Measurements from ENCODE around the gene NME5. TPM values are rescaled to one million over a fixed set of nuclear protein-coding genes. Genes with fewer than 3 reads are reported as not detected.

The NME5 gene
- total and polyA plus RNA-seq, 2 of the 4 experiments (the other 2 are of a cell fraction), result 0.17 to 0.18 TPM

DNA sequence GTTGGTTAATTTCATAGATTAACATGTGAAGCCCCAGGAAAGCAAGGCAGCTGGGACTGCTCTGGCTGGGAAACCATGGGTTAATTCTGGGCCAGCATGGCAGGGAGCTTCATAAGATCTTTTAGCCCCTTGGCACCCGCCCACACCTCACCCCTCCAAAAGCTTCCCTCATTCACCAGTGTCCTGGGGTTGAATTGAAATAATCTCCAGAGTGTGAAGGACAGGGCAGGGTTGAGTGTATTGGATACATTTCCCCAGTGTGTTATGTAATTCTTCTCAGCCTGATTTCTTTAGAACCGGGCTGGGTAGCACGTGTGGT lies 36.0 kb downstream of the NME5 start:
- Histone ChIP-seq H3K79me1 (ENCODE audit: low read depth in 1 of 2, low read length in 2 of 2) (no peaks in the 10 kb centered on the region), H3K4me1 (ENCODE audit: control insufficient read depth, insufficient read depth, low read length) (no peaks in the 10 kb centered on the region), H2BK5ac (ENCODE audit: low read depth, low read length, poor library complexity, severe bottlenecking) (no peak overlapping the region), H3K4ac (ENCODE audit: low read depth, low read length) (no peak overlapping the region), H3K27ac (ENCODE audit: insufficient read depth, low read length) (no peak overlapping the region), H2AK5ac (ENCODE audit: low read depth, low read length) (no peak overlapping the region), H3K14ac (replicated peaks; ENCODE audit: low read depth, low read length) (no peak overlapping the region), H2BK20ac (ENCODE audit: low read depth, low read length) (no peak overlapping the region), H2BK120ac (ENCODE audit: low read depth, low read length) (no peak overlapping the region), H2AFZ (replicated peaks; ENCODE audit: low read length, poor library complexity) (no peak overlapping the region), H2BK15ac (ENCODE audit: low read depth, low read length) (no peak overlapping the region), H3K4me2 (ENCODE audit: low read depth, low read length) (no peak overlapping the region), H4K91ac (ENCODE audit: insufficient read depth, low read depth, low read length) (no peak overlapping the region), H3K9me1 (ENCODE audit: insufficient read depth, low read length) (no peaks in the 10 kb centered on the region), H3K9me3 (ENCODE audit: control insufficient read depth, insufficient read depth, low read length) (no peaks in the 10 kb centered on the region), H3K23ac (ENCODE audit: low read depth, low read length) (no peak overlapping the region), H4K8ac (ENCODE audit: low read depth in 2 of 2, low read length in 2 of 2) (no peak overlapping the region), H3K18ac (ENCODE audit: low read depth, low read length) (no peak overlapping the region), H4K5ac (ENCODE audit: low read depth, low read length) (no peak overlapping the region), H3K27me3 (ENCODE audit: control insufficient read depth, insufficient read depth, low read length) (peaks cover 5% of the 10 kb centered on the region; the same call in 1 of the 2 replicates), H3K56ac (ENCODE audit: extremely low read depth, insufficient read depth, low read length) (no peak overlapping the region), H2AK9ac (replicated peaks; ENCODE audit: low read depth, low read length, poor library complexity) (no peak overlapping the region), H4K20me1 (ENCODE audit: insufficient read depth, low read length) (no peaks in the 10 kb centered on the region), H3K36me3 (ENCODE audit: control insufficient read depth, insufficient read depth, low read length) (no peaks in the 10 kb centered on the region), H3K9ac (ENCODE audit: low read depth, low read length) (no peak overlapping the region), H3K4me3 (ENCODE audit: insufficient read depth, low read depth, low read length) (no peak overlapping the region)
- no TSS peak for BruUV-seq (replicated peaks)
- DNase-seq (no peak), ATAC-seq (ENCODE audit: low read depth) (no peak)
- dilution Hi-C loops (cut with HindIII; ENCODE audit: low sequenced_read_pairs, unreplicated experiment) (no loop called here), intact Hi-C loops (cut with micrococcal nuclease) (no loop called here), in situ Hi-C loops (cut with MboI; ENCODE audit: low sequenced_read_pairs) (no loop called here)
- ChIA-PET POLR2A (ENCODE audit: unreplicated experiment) (no interaction called here), CTCF (no interaction called here)
- no peak for TF ChIP-seq SMC3 (IDR thresholded peaks at IDR 0.05; ENCODE audit: low read depth, low read length)
- no peak for TF ChIP-seq RCOR1 (IDR thresholded peaks at IDR 0.05; ENCODE audit: insufficient replicate concordance, low read length)
- no peak for TF ChIP-seq MAZ (IDR thresholded peaks at IDR 0.05; ENCODE audit: borderline replicate concordance, low read depth, low read length)
- TF ChIP-seq RAD21 (IDR thresholded peaks at IDR 0.05; ENCODE audit: low read length), result no peak
- TF ChIP-seq POLR2A (IDR thresholded peaks at IDR 0.05; ENCODE audit: low read depth, low read length), result no peak
- TF ChIP-seq CHD1 (IDR thresholded peaks at IDR 0.05; ENCODE audit: low read depth, low read length), result no peak
- TF ChIP-seq CEBPB (IDR thresholded peaks at IDR 0.05; ENCODE audit: low read depth, low read length), result no peak
- TF ChIP-seq, protein P1, sequence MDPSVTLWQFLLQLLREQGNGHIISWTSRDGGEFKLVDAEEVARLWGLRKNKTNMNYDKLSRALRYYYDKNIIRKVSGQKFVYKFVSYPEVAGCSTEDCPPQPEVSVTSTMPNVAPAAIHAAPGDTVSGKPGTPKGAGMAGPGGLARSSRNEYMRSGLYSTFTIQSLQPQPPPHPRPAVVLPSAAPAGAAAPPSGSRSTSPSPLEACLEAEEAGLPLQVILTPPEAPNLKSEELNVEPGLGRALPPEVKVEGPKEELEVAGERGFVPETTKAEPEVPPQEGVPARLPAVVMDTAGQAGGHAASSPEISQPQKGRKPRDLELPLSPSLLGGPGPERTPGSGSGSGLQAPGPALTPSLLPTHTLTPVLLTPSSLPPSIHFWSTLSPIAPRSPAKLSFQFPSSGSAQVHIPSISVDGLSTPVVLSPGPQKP (IDR thresholded peaks at IDR 0.05; ENCODE audit: borderline replicate concordance, low read depth, low read length), result no peak
- TF ChIP-seq FOS (IDR thresholded peaks at IDR 0.05; ENCODE audit: low read depth, low read length), result no peak
- TF ChIP-seq BHLHE40 (IDR thresholded peaks at IDR 0.05; ENCODE audit: low read depth, low read length), result no peak
- no peak for TF ChIP-seq NFE2L2 (IDR thresholded peaks at IDR 0.05; ENCODE audit: low read depth, low read length)
- no peak for TF ChIP-seq MXI1 (IDR thresholded peaks at IDR 0.05; ENCODE audit: borderline replicate concordance, low read depth, low read length)
- TF ChIP-seq RFX5 (IDR thresholded peaks at IDR 0.05; ENCODE audit: low read depth, low read length), result no peak
- TF ChIP-seq CTCF (conservative IDR thresholded peaks at IDR 0.05; ENCODE audit: low read depth, low read length), result no peak
- TF ChIP-seq USF2 (IDR thresholded peaks at IDR 0.05; ENCODE audit: low read depth, low read length), result no peak
- no peak for TF ChIP-seq MAFK (IDR thresholded peaks at IDR 0.05; ENCODE audit: low read depth, low read length)
- no CpG with 5 or more reads among the region's 3 CpGs for WGBS, 2 experiments (ENCODE audit: extremely low coverage in 2 of 2, insufficient read length in 1 of 2)
